ENCODE results near the gene RXRA. TPM values are rescaled to one million over a fixed set of nuclear protein-coding genes. Genes with fewer than 3 reads are reported as not detected.

Gene RXRA
- total RNA-seq, 1 donor from 2014 or later, result 33.4 TPM

DNA sequence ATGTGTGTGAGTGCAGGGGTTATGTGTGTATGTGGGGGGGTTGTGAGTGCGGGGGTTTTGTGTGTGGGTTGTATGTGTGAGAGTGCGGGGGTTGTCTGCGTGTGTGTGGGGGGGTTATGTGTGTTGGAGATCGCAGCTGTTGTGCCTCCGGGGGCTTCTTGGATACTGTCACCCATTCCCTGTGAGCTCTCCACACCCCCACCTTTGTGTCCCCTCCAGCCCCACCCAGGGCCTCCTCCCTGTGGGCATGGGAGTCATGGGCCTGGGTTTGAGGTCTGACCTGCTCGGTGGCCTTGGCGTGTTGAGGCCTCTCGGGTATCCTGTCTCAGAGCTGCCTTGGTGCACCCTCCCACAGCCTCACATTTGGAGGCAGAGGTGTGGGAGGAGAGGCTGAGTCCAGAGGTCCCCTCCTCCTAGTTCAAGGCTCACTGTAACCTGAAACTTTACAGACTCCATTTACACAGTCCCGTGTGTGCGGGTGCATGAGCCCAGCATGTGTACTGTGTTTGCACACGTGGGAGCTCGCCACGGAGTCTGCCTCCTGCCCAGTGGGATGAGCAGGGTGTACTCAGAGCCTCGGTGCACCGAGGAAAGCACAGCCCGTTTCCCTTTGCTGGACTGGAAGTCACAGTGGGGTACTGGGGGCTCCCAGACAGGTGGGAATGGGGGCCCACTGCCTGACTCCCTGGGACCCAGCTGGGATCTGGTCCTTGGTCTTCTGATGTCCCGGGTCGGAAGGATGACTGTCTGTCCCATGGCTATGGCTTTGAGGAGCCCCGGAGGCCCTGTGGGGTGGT lies 43.4 kb downstream of the RXRA start:
- TF ChIP-seq, protein P1, sequence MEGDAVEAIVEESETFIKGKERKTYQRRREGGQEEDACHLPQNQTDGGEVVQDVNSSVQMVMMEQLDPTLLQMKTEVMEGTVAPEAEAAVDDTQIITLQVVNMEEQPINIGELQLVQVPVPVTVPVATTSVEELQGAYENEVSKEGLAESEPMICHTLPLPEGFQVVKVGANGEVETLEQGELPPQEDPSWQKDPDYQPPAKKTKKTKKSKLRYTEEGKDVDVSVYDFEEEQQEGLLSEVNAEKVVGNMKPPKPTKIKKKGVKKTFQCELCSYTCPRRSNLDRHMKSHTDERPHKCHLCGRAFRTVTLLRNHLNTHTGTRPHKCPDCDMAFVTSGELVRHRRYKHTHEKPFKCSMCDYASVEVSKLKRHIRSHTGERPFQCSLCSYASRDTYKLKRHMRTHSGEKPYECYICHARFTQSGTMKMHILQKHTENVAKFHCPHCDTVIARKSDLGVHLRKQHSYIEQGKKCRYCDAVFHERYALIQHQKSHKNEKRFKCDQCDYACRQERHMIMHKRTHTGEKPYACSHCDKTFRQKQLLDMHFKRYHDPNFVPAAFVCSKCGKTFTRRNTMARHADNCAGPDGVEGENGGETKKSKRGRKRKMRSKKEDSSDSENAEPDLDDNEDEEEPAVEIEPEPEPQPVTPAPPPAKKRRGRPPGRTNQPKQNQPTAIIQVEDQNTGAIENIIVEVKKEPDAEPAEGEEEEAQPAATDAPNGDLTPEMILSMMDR (IDR thresholded peaks at IDR 0.05; ENCODE audit: insufficient read depth, low read depth, low read length), result no peak
- Histone ChIP-seq H3K27me3 (ENCODE audit: insufficient read depth, low read length) (no peaks in the 10 kb centered on the region), H4K20me1 (ENCODE audit: insufficient read depth, low read length) (peaks cover 100% of the 10 kb centered on the region), H3K27ac (ENCODE audit: low read depth, low read length) (no peak overlapping the region), H3K36me3 (ENCODE audit: insufficient read depth, low read length) (no peaks in the 10 kb centered on the region), H3K9me3 (ENCODE audit: insufficient read depth, low read depth, low read length) (no peaks in the 10 kb centered on the region), H3K4me2 (ENCODE audit: low read length) (no peak overlapping the region), H3K4me1 (ENCODE audit: insufficient read depth, low read length) (peaks cover 10% of the 10 kb centered on the region), H3K9ac (ENCODE audit: low read length) (no peak overlapping the region), H3K4me3 (ENCODE audit: insufficient read depth, low read depth, low read length) (no peak overlapping the region), H2AFZ (ENCODE audit: low read depth, low read length) (no peak overlapping the region), H3K79me2 (ENCODE audit: insufficient read depth, low read length) (peaks cover 92% of the 10 kb centered on the region)
- FAIRE-seq (no peak), DNase-seq (ENCODE audit: low read depth) (no peak)
- Mint-ChIP-seq H3K9me3 (ENCODE audit: unreplicated experiment) (no peaks in the 10 kb centered on the region), H3K27me3 (ENCODE audit: low read depth, unreplicated experiment) (no peaks in the 10 kb centered on the region), H3K36me3 (ENCODE audit: low read depth, unreplicated experiment) (peaks cover 4% of the 10 kb centered on the region), H3K4me1 (ENCODE audit: low read depth, unreplicated experiment) (peaks cover 8% of the 10 kb centered on the region), H3K27ac (ENCODE audit: unreplicated experiment) (no peak overlapping the region), H3K4me3 (ENCODE audit: unreplicated experiment) (no peak overlapping the region)

DNA sequence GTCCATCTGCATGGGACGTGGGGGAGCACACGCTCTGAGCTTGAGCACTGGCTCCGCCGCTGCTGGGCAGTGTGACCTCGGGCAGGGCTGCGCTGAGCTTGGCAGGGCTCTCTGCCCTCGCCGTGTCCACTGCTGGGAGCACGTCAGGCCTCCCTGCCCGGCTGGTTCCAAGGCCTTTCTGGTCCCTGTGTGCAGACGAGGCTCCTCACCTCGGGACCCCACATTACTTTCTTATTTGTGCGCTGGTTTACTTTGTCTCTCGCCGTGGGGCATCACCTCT lies 43.9 kb downstream of the RXRA start:
- H3K4me2 ChIP-seq (ENCODE audit: low read length), result no peak overlapping the region
- no peak overlapping the region for H3K9ac ChIP-seq (ENCODE audit: low read length)
- no peak for TF ChIP-seq EZH2 (IDR thresholded peaks at IDR 0.05; ENCODE audit: insufficient read depth, low read length)
- TF ChIP-seq, protein P1 (IDR thresholded peaks at IDR 0.05; ENCODE audit: insufficient read depth, low read depth, low read length), result no peak
- no peaks in the 10 kb centered on the region for H3K27me3 ChIP-seq (ENCODE audit: insufficient read depth, low read length)
- peaks cover 92% of the 10 kb centered on the region for H3K79me2 ChIP-seq (ENCODE audit: insufficient read depth, low read length)
- H3K27me3 Mint-ChIP-seq (ENCODE audit: low read depth, unreplicated experiment), result no peaks in the 10 kb centered on the region
- H3K9me3 ChIP-seq (ENCODE audit: insufficient read depth, low read depth, low read length), result no peaks in the 10 kb centered on the region
- peaks cover 12% of the 10 kb centered on the region for H3K4me1 ChIP-seq (ENCODE audit: insufficient read depth, low read length)
- no peak overlapping the region for H3K4me3 ChIP-seq (ENCODE audit: insufficient read depth, low read depth, low read length)
- H3K36me3 Mint-ChIP-seq (ENCODE audit: low read depth, unreplicated experiment), result peaks cover 4% of the 10 kb centered on the region
- peaks cover 100% of the 10 kb centered on the region for H4K20me1 ChIP-seq (ENCODE audit: insufficient read depth, low read length)
- no peak overlapping the region for H3K27ac Mint-ChIP-seq (ENCODE audit: unreplicated experiment)
- peaks cover 10% of the 10 kb centered on the region for H3K4me1 Mint-ChIP-seq (ENCODE audit: low read depth, unreplicated experiment)
- no peak overlapping the region for H3K4me3 Mint-ChIP-seq (ENCODE audit: unreplicated experiment)
- H3K27ac ChIP-seq (ENCODE audit: low read depth, low read length), result no peak overlapping the region
- no peaks in the 10 kb centered on the region for H3K9me3 Mint-ChIP-seq (ENCODE audit: unreplicated experiment)
- FAIRE-seq (no peak), DNase-seq (ENCODE audit: low read depth) (no peak)
- no peaks in the 10 kb centered on the region for H3K36me3 ChIP-seq (ENCODE audit: insufficient read depth, low read length)
- no peak overlapping the region for H2AFZ ChIP-seq (ENCODE audit: low read depth, low read length)

DNA sequence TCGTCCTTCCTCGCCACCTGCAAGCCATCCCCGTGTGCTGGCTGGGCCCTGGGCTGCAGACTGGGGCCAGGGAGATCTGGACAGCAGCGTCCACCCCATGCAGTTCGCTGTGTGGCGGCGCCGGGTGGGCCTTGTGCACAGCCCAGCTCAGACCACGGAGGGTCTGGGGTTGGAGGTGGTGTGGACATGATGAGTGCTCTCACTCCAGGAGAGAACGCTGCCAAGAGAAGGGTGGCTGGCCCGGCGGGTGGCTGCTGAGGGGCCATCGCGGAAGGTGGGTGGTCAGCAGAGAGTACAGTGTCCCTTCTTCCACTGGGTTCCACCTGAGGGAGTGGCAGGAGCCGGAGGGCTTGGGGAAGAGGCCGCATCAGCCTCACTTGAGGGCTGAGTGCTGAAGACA lies 44.4 kb downstream of the RXRA start:
- H3K27ac ChIP-seq (ENCODE audit: low read depth, low read length), result no peak overlapping the region
- FAIRE-seq, result no peak
- no peaks in the 10 kb centered on the region for H3K27me3 Mint-ChIP-seq (ENCODE audit: low read depth, unreplicated experiment)
- peaks cover 15% of the 10 kb centered on the region for H3K4me1 Mint-ChIP-seq (ENCODE audit: low read depth, unreplicated experiment)
- H3K27me3 ChIP-seq (ENCODE audit: insufficient read depth, low read length), result no peaks in the 10 kb centered on the region
- H3K4me3 ChIP-seq (ENCODE audit: insufficient read depth, low read depth, low read length), result no peak overlapping the region
- H4K20me1 ChIP-seq (ENCODE audit: insufficient read depth, low read length), result peaks cover 100% of the 10 kb centered on the region
- H3K9me3 ChIP-seq (ENCODE audit: insufficient read depth, low read depth, low read length), result no peaks in the 10 kb centered on the region
- no peak for DNase-seq (ENCODE audit: low read depth)
- no peak for TF ChIP-seq EZH2 (IDR thresholded peaks at IDR 0.05; ENCODE audit: insufficient read depth, low read length)
- TF ChIP-seq, protein P1 (IDR thresholded peaks at IDR 0.05; ENCODE audit: insufficient read depth, low read depth, low read length), result no peak
- H3K4me1 ChIP-seq (ENCODE audit: insufficient read depth, low read length), result peaks cover 16% of the 10 kb centered on the region
- no peaks in the 10 kb centered on the region for H3K36me3 ChIP-seq (ENCODE audit: insufficient read depth, low read length)
- no peak overlapping the region for H3K4me3 Mint-ChIP-seq (ENCODE audit: unreplicated experiment)
- H3K4me2 ChIP-seq (ENCODE audit: low read length), result no peak overlapping the region
- peaks cover 4% of the 10 kb centered on the region for H3K36me3 Mint-ChIP-seq (ENCODE audit: low read depth, unreplicated experiment)
- H3K9me3 Mint-ChIP-seq (ENCODE audit: unreplicated experiment), result no peaks in the 10 kb centered on the region
- no peak overlapping the region for H2AFZ ChIP-seq (ENCODE audit: low read depth, low read length)
- H3K79me2 ChIP-seq (ENCODE audit: insufficient read depth, low read length), result peaks cover 89% of the 10 kb centered on the region
- H3K9ac ChIP-seq (ENCODE audit: low read length), result no peak overlapping the region
- no peak overlapping the region for H3K27ac Mint-ChIP-seq (ENCODE audit: unreplicated experiment)

All from astrocyte (in vitro differentiated cells and primary cell).